ENCODE results near the gene TAMM41. TPM values are rescaled to one million over a fixed set of nuclear protein-coding genes. Genes with fewer than 3 reads are reported as not detected.
"Not testable (repeated sequence)": the region's sequence is repeated elsewhere in the genome, so short reads cannot be mapped to it uniquely, and the experiment has no call there.

TAMM41 gene
- total RNA-seq, 1 donor from 2014 or later: 15.5 TPM

DNA sequence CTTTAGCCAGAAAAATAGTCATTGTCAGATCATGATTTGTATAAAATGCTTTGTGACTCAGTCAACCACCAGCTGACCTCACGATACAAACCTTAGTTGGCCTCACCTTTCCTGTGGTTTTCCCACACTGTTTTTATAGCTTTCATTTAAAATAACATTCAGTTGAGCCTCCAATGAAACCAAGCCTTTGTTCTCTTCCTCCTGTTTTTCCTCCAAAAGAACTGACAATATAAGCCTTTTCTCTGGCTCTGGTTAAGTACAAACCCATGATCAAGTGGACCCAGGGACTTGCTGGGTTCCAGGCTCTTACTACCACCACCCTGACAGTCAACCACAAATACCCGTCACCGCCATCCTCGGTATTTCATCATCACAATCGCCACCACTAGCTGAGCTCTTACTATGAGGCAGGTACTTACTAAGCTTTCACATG is 81.7 kb downstream of the TAMM41 start:
- DNase-seq: no peak

DNA sequence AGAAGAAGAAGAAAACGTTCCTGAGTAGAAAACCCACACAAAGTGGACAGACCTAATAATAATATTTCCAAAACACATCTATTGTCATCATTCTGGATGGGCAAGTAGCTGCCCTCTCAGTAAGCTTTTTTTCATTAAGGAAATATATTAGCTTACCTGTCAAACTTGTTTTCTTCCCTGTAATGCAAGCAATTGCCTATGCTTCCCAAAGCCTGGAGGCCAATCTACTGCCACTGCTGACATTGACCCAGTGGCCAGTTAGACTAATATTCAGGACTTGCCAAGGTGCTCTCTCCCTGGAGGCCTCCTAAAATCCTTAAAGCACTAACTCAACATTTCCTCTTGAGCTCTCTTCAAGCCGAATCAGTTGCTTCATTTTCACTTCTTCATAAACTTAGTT is 86.7 kb downstream of the TAMM41 start:
- DNase-seq: no peak

DNA sequence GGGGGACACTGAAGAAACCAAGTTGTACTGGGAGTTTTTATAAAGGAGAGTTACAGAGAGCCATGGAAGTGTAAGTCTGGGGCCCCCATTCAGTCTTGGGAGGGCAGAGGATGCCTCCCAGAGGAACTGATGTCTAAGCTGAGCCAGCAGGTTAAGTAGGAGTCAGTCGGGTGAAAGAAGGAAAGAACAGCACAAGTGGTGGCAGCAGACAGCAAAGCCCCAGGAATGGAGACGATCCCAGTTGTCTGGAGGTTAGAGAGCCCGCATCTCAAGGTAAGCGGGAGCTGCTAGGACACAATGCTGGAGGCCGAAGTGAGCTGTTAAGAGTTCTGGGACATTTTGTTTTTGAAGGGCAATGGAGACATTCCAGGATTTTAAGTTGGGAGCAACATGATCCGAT is 88.8 kb downstream of the TAMM41 start:
- no peak for DNase-seq

DNA sequence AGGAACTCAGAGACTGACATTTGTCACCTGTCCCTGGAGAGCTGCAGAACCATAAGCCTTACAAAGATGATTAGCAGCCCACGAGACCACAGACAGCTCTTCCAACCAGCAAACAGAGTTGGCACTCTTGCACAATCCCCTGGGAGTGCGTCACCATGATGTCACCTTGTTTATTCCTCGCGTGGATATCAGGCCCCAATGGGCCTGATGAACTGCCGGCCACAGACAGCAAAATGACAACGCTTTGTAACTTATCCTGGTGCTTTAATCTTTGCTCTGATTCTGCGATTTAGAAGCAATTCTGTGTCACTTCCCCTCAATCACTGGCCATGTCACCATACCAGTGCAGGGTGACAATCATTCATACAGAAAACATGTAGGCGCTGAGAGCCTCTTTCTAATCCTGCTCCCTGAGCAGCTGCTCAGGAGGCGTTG is 89.2 kb downstream of the TAMM41 start:
- no peak for DNase-seq

DNA sequence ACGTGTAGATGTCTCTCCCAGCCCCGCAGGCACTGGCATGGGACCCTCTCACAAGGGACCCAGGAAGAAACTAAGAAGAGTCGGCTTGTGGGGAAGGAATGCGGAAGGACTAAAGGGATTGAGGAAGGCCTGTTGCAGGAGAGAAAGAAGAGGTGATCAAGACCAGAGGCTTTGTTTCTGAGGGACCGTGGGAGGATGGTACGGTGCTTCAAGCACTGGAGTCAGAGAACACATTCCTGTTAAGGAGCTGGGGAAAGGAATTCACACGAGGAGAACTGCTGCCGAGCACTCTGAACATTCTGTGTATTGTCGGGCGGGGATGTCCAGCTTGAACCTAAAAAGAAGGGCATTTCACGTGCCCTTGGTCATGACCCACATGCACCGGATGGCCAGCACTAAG is 91.4 kb downstream of the TAMM41 start:
- no peak for DNase-seq

DNA sequence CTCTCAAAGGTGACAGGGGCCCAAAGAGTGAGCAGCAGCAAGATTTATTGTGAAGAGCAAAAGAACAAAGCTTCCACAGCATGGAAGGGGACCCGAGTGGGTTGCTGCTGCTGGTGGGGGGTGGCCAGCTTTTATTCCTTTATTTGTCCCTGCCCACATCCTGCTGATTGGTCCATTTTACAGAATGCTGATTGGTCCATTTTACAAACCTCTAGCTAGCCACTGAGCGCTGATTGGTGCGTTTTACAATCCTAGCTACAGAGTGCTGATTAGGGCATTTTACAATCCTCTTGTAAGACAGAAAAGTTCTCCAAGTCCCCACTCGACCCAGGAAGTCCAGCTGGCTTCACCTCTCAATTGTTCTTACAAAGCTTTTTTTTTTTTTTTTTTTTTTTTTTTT is 94.4 kb downstream of the TAMM41 start:
- DNase-seq: not testable (repeated sequence)

DNA sequence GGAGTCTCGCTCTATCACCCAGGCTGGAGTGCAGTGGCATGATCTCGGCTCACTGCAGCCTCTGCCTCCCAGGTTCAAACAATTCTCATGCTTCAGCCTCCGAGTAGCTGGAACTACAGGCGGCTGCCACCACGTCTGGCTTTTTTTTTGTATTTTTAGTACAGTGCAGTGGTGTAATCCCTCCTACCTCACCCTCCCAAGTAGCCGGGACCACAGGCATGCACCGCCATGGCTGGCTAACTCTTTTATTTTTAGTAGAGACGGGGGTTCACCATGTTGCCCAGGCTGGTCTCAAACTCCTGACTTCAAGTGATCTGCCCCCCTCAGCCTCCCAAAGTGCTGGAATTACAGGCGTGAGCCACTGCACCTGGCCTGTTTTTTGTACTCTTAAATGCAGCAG is 98.4 kb downstream of the TAMM41 start:
- not testable (repeated sequence) for DNase-seq

Small RNA genes within 50 kb of the gene (small RNA-seq; reads per million reads assigned to genes)
- not detected for gene CYCSP12 (ENCODE audit: low replicate concordance)

Other genes starting within 250 kb of the TAMM41 start
- 63.2 TPM for gene VGLL4, start 203.0 kb downstream of the TAMM41 start, total RNA-seq
- gene SYN2, start 157.5 kb upstream of the TAMM41 start, total RNA-seq: 1.3 TPM